GM18907 (cell line): Measurements from ENCODE around the gene ZNF628.
"Not testable (repeated sequence)": the region's sequence is repeated elsewhere in the genome, so short reads cannot be mapped to it uniquely, and the experiment has no call there.

Experiments used
- ATAC-seq: cut with Tn5 transposase; IDR thresholded peaks from one replicate; pipeline ENCODE4 v1.9.1; 2021; ENCODE audit warnings: mild to moderate bottlenecking, moderate library complexity; ENCODE audit not compliant: unreplicated experiment

Gene ZNF628

GRCh38 chr19:55476100-55476775 is at the start of gene ZNF628:
ZNF628 (plus strand) TSS chr19:55476617; CDS start chr19:55479911, 3,294 bp downstream.
- ATAC-seq = peak; percentile 88

DNA sequence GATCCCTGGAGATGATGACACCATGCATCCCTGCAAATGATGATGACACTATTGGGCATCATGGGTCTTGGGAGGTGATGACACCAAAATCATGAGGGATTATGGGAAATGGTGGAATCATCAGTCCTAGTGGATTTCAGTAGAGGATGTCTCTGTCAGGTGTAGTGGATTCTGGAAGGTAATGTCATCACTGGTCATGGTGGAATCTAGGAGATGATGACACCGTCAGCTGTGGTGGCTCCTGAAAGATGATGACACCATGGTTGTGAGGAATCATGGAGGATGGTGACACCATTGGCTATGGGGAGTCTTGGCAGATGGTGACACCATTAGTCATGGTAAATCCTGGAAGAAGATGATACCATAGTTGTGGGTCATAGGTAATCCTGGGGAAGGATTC is 45.2 kb upstream of the ZNF628 start:
- ATAC-seq = no peak

DNA sequence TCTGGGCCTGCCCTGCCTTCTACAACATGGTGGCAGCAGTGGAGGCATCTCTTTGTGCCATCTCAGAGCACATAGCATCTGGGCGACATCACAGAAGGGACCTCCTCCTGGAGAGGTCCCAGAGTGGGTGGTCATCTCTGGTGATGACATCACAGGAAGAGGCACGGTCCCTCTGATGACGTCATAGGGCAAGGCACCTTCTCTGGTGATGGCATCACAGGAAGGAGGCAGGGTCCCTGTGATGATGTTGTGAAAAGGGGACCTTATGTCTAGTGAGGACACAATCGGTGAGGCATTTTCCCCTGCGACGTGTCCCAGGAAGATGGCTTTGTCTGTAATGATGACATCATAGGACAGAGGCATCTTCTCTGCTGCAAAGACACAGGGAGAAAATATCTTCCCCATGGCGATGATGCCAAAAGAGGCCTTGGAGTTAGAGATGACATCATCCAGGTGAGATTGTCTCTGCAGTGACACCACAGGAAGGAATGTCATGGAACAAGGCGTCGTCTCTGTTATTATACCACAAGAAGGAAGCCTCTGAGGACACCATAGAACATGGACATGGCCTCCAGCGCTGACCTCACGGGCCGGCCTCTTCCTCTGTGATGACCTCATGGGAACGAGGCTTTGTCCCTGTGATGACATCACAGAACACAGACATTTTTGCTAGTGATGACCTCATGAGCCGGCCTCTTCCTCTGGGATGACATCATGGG is 44.0 kb upstream of the ZNF628 start:
- ATAC-seq = no peak

DNA sequence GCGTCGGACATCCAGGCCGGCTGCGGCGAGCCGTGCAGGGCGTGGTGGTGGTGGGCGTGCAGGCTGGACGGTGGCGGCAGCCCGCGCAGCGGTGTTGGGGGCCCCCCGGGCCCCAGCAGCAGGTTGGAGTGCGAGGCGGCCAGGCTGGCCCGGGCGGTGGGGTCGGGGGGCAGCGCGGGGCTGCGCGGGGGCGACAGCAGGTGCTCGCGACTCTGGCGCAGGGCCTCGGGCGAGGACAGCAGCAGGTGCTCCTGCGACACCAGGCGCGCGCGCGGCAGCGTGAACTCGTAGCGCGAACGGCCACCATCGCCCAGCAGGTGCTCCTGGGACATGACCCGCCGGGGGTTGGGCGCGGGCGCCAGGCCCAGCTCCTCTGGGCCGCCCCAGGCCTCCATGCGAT is 43.1 kb upstream of the ZNF628 start:
- no peak for ATAC-seq

- ATAC-seq = no peak
These were observed 42.0 kb upstream of the ZNF628 start for GRCh38 chr19:55434356-55434919.

DNA sequence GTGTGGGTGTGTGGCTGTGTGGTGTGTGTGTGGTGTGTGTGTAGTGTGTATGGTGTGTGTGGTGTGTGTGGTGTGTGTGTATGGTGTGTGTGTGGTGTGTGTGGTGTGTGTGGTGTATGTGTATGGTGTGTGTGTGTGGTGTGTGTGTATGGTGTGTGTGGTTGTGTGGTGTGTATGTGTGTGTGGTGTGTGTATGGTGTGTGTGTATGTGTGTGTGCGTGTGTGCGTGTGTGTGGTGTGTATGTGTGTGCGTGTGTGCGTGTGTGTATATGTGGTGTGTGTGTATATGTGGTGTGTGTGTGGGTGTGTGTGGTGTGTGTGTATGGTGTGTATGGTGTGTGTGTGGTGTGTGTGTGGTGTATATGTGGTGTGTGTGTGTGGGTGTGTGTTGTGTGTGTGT is 41.4 kb upstream of the ZNF628 start:
- no peak for ATAC-seq

DNA sequence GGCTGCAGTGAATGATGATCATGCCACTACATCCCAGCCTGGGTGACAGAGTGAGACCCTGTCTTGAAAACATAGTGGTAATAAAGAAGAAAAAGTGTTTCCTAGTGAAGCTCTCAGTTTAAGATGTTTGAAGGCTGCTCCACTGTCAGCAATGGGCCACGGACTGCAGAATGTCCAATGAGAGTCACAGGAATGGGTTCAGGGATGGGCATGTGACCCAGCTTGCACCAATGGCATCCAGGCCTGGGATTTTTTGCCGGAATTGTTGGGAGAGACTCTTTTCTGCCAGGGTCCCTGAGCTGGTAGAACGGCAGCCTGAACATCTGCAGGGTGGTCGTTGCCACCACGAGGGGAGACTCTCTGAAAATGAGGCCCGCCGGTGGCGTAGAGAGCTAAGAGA is 39.6 kb upstream of the ZNF628 start:
- no peak for ATAC-seq

GRCh38 chr19:55437410-55437809 is 39.0 kb upstream of the ZNF628 start:
- ATAC-seq = no peak

- no peak for ATAC-seq
These were observed 37.4 kb upstream of the ZNF628 start for GRCh38 chr19:55439052-55439451.

- no peak for ATAC-seq
These were observed 35.9 kb upstream of the ZNF628 start for GRCh38 chr19:55440411-55441105.

- ATAC-seq = no peak
These were observed 35.1 kb upstream of the ZNF628 start for GRCh38 chr19:55441319-55441691.

GRCh38 chr19:55441692-55442321 is 34.6 kb upstream of the ZNF628 start:
- ATAC-seq = no peak

DNA sequence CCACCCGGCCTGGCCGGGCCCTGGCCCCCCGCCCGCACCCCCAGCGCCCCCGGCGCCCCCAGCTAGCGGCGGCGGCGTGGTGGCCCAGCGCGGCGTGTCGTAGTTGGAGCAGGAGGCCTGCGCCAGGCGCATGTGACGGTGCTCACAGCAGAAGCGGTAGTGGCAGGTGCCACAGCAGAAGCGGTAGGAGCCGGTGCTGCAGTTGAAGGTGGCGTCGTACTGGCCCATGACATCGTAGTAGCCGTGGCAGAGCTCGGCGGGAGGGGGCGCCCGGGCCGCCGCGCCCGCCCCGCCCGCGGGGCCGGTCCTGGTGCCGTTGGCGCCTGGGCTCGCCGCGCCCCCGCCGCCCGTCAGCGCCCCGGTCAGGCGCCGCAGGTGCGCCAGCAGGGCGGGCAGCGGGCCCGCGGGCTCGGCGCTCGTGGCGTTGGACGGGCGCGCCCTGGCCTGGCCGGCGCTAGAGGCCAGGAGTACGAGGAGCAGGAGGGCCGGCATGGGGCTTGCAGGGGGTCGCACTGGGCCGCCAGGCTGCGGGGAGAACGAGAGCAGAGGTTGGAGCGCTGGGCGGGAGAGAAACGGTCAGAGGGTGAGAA is 34.0 kb upstream of the ZNF628 start:
- ATAC-seq = no peak

- ATAC-seq = no peak
These were observed 33.2 kb upstream of the ZNF628 start, which contains the start of gene SHISA7 for GRCh38 chr19:55443045-55443823. SHISA7 (minus strand) TSS chr19:55443300; CDS start chr19:55442863, 437 bp downstream.

DNA sequence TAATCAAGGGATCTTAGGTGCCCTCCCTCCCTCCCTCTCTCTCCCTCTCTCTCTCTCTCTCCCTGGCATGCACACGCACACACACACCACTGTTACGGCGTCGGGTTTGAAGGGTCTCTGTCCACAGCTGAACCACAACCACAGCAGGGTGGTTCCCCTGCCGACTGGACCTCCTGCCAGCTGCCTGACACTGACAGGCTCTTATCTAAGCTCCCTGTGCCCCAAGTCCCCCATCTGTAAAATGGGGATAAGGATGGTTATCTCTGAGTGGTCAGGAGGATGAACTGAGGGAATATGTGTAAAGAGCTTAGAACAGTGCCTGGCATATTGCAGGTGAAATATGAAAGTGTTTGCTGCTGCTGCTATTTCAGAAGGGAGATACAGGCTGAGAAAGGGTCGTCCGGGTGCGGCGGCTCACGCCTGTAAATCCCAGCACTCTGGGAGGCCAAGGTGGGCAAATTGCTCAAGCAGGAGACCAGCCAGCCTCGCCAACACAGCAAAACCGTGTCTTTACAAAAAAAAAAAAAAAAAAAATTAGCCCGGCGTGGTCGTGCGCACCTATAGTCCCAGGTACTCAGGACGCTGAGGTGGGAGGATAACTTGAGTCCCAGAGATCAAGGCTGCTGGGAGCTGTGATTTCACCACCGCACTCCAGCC is 32.5 kb upstream of the ZNF628 start:
- no peak for ATAC-seq

DNA sequence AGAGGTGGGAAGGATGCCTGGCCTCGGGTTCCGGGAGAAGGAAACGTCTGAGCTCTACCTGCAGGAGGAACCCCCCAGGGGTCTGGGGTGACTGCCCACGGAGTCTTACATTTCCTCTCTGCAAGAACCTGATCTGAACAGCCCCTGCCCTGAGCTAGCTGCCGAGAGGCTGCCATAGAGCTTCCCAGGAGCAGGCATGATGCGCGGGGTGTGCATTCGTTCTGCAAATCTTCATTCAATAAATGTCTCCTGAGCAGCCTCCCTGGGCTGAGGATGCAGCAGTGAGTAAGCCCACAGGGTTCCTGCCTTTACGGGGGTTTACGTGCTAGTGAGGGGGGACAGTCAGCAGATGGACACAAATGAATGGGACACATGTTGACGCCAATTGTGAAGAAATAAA is 31.8 kb upstream of the ZNF628 start:
- no peak for ATAC-seq

- no peak for ATAC-seq
These were observed 30.4 kb upstream of the ZNF628 start for GRCh38 chr19:55446060-55446459.

GRCh38 chr19:55447421-55448174 is 28.8 kb upstream of the ZNF628 start:
- ATAC-seq = no peak

- not testable (repeated sequence) for ATAC-seq
These were observed 28.3 kb upstream of the ZNF628 start for GRCh38 chr19:55448175-55448490.
